HepG2 (cell line): ENCODE results near the gene RTP2. TPM values are rescaled to one million over a fixed set of nuclear protein-coding genes. Genes with fewer than 3 reads are reported as not detected.

Experiments used
- CAMTA2 ChIP-seq: sonication (generic); formaldehyde crosslinking; IDR thresholded peaks from 2 replicates; pipeline ENCODE4 v1.4.0; 2020; ENCODE audit warnings: mild to moderate bottlenecking, missing genetic modification reagents, borderline replicate concordance
- FOXC1 ChIP-seq: sonication (generic); formaldehyde crosslinking; IDR thresholded peaks from 2 replicates; pipeline ENCODE4 v1.8.0; 2022; ENCODE audit warnings: mild to moderate bottlenecking, missing genetic modification reagents, borderline replicate concordance
- GTF2F1 ChIP-seq: fragments of 150-350 bp; IDR thresholded peaks from 2 replicates; pipeline ENCODE4 v1.6.1; 2014; ENCODE audit warnings: low read length
- JDP2 ChIP-seq: sonication (generic); formaldehyde crosslinking; IDR thresholded peaks from 2 replicates; pipeline ENCODE4 v1.8.1; 2022; ENCODE audit warnings: missing genetic modification reagents, borderline replicate concordance
- KLF12 ChIP-seq: sonication (generic); formaldehyde crosslinking; IDR thresholded peaks from 2 replicates; pipeline ENCODE4 v1.4.0; 2020; ENCODE audit warnings: missing genetic modification reagents, borderline replicate concordance
- KMT2A ChIP-seq: sonication (generic); formaldehyde crosslinking; IDR thresholded peaks from 2 replicates; pipeline ENCODE4 v1.4.0; 2020; ENCODE audit warnings: missing genetic modification reagents
- MBNL3 ChIP-seq: fragments of 250-450 bp; sonication (Bioruptor Pico); conservative IDR thresholded peaks from 2 replicates; pipeline ENCODE4 v1.8.0; 2022; ENCODE audit warnings: mild to moderate bottlenecking, inconsistent platforms
- MYC ChIP-seq: sonication (generic); formaldehyde crosslinking; IDR thresholded peaks from 2 replicates; pipeline ENCODE4 v1.9.0; 2021; ENCODE audit warnings: missing genetic modification reagents, borderline replicate concordance
- NRL ChIP-seq: sonication (generic); formaldehyde crosslinking; IDR thresholded peaks from 2 replicates; pipeline ENCODE4 v1.5.0; 2020; ENCODE audit warnings: missing genetic modification reagents, mild to moderate bottlenecking, moderate library complexity, borderline replicate concordance
- SIX1 ChIP-seq: sonication (generic); formaldehyde crosslinking; IDR thresholded peaks from 2 replicates; pipeline ENCODE4 v1.4.0; 2020; ENCODE audit warnings: missing genetic modification reagents, borderline replicate concordance
- TCF7 ChIP-seq: sonication (generic); IDR thresholded peaks from 2 replicates; pipeline ENCODE4 v1.6.1; 2016; ENCODE audit warnings: antibody characterized with exemption, low read depth
- TP53 ChIP-seq: sonication (generic); formaldehyde crosslinking; conservative IDR thresholded peaks from 2 replicates; pipeline ENCODE4 v1.4.0; 2020; ENCODE audit warnings: missing genetic modification reagents
- ZFP41 ChIP-seq: sonication (generic); formaldehyde crosslinking; IDR thresholded peaks from 2 replicates; pipeline ENCODE4 v1.4.0; 2020; ENCODE audit warnings: mild to moderate bottlenecking, missing genetic modification reagents, borderline replicate concordance
- ZNF451 ChIP-seq: sonication (generic); formaldehyde crosslinking; IDR thresholded peaks from 2 replicates; pipeline ENCODE4 v1.5.0; 2020; ENCODE audit warnings: mild to moderate bottlenecking, missing genetic modification reagents
- ZNF644 ChIP-seq: IDR thresholded peaks from 2 replicates; pipeline ENCODE4 v1.6.1; 2016; ENCODE audit warnings: low read depth
- polyA plus RNA-seq, 8 experiments: library from polyadenylated mRNA; depleted of rRNA in 3 of 8; stranded (reverse) in 7 of 8; unstranded in 1 of 8; fragments of >200 nt; fragmentation: Illumina TruSeq in 4 of 8; extraction: Trizol in 4 of 8; gene quantifications; 2 replicates each; pipeline versions ENCODE4 v1.2.1 to v1.2.3, GENCODE V29; 2011 to 2016; ENCODE audit warnings: low read depth in 4 of 8, missing spikeins in 1 of 8, mixed read lengths in 1 of 8; ENCODE audit not compliant: insufficient read depth in 1 of 8
- total RNA-seq, 5 experiments: library from RNA; depleted of rRNA; stranded (reverse); fragments of >200 nt; fragmentation: Illumina TruSeq; extraction: Trizol; gene quantifications; 2 replicates each; pipeline ENCODE4 v1.2.3, GENCODE V29; 2016; ENCODE audit warnings: low read depth in 1 of 5
- TF ChIP-seq, protein P1 (sequence below): sonication (generic); formaldehyde crosslinking; IDR thresholded peaks from 2 replicates; pipeline ENCODE4 v1.4.0; 2020; ENCODE audit warnings: missing genetic modification reagents, borderline replicate concordance
- TF ChIP-seq, protein P2 (sequence below): conservative IDR thresholded peaks from 2 replicates; pipeline ENCODE4 v1.6.1; 2018; ENCODE audit warnings: missing genetic modification reagents
- TF ChIP-seq, protein P3 (sequence below): sonication (generic); formaldehyde crosslinking; IDR thresholded peaks from 2 replicates; pipeline ENCODE4 v1.9.0; 2021; ENCODE audit warnings: missing genetic modification reagents, borderline replicate concordance
- TF ChIP-seq, protein P4 (sequence below): IDR thresholded peaks from 2 replicates; pipeline ENCODE4 v1.6.1; 2016; ENCODE audit warnings: mild to moderate bottlenecking
- TF ChIP-seq, protein P5 (sequence below): IDR thresholded peaks from 2 replicates; pipeline ENCODE4 v1.6.1; 2012; ENCODE audit warnings: low read length, improper control_type of control experiment

The RTP2 gene
- total and polyA plus RNA-seq, 2 of the 13 experiments (the other 11 are each of a cell fraction or from before 2014, with no cell fraction given), result not detected

DNA sequence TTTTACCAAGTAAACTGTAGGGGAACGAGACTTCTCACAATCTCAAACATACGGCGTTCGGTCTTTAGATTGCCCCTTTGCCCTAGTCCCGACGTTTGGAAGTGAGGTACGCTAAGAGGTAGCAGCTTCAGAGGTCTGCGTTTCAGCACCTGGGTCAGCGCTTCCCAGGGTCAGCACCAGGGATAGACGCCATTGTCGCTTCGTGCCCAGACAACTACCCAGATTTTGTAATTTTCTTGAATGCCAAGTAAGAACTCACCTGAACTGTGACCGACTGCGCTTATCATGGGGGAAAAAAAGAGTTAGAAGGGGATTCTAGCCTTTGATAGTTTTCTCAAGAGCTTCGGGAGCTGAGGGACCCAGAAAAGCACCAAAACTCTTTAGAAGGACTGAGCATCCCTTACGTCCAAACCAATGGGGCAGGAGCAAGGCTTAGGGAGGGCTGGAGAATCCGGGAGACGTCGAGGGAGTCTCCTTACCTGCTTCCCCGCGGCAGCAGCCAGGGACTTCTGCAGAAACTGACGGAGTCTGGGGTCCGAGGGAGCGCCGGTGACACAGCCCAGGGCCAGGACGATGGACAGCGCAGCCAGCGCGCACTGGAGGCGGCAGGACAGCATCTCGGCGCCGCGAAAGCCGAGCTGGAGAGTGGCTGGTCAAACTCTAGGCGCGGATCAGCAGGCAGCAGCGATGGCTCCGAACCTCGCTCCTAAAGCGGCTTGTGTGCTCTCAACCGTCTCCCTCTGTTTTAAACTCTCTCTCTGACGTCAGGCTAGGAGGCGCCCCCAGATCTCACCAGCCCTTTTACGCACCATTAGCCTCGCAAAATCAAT lies 32.5 kb downstream of the RTP2 start, which contains the start of gene SST (continued):
- TF ChIP-seq, protein P1, sequence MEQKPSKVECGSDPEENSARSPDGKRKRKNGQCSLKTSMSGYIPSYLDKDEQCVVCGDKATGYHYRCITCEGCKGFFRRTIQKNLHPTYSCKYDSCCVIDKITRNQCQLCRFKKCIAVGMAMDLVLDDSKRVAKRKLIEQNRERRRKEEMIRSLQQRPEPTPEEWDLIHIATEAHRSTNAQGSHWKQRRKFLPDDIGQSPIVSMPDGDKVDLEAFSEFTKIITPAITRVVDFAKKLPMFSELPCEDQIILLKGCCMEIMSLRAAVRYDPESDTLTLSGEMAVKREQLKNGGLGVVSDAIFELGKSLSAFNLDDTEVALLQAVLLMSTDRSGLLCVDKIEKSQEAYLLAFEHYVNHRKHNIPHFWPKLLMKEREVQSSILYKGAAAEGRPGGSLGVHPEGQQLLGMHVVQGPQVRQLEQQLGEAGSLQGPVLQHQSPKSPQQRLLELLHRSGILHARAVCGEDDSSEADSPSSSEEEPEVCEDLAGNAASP (CRISPR knock-in tag), result peak; percentile 91
- TF ChIP-seq TCF7 (no peak), MBNL3 (CRISPR knock-in tag) (no peak), TP53 (peak; percentile 94), KLF12 (CRISPR knock-in tag) (peak; percentile 97), ZNF644 (0 out of 2 replicates have a peak, but pooled peaks have one; percentile 79), KMT2A (peak; percentile 49; the same call in 1 of the 2 replicates), NRL (CRISPR knock-in tag) (peak; percentile 93), ZFP41 (CRISPR knock-in tag) (0 out of 2 replicates have a peak, but pooled peaks have one; percentile 64), GTF2F1 (no peak), ZNF451 (CRISPR knock-in tag) (0 out of 2 replicates have a peak, but pooled peaks have one; percentile 79), SIX1 (peak; percentile 82; the same call in 1 of the 2 replicates), JDP2 (CRISPR knock-in tag) (peak; percentile 81; the same call in 1 of the 2 replicates), CAMTA2 (CRISPR knock-in tag) (peak; percentile 97; the same call in 1 of the 2 replicates), FOXC1 (CRISPR knock-in tag) (peak; percentile 75; the same call in 1 of the 2 replicates), MYC (peak; percentile 58)
- TF ChIP-seq, protein P2, sequence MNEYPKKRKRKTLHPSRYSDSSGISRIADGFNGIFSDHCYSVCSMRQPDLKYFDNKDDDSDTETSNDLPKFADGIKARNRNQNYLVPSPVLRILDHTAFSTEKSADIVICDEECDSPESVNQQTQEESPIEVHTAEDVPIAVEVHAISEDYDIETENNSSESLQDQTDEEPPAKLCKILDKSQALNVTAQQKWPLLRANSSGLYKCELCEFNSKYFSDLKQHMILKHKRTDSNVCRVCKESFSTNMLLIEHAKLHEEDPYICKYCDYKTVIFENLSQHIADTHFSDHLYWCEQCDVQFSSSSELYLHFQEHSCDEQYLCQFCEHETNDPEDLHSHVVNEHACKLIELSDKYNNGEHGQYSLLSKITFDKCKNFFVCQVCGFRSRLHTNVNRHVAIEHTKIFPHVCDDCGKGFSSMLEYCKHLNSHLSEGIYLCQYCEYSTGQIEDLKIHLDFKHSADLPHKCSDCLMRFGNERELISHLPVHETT (CRISPR knock-in tag), result peak; percentile 87
- TF ChIP-seq, protein P3, sequence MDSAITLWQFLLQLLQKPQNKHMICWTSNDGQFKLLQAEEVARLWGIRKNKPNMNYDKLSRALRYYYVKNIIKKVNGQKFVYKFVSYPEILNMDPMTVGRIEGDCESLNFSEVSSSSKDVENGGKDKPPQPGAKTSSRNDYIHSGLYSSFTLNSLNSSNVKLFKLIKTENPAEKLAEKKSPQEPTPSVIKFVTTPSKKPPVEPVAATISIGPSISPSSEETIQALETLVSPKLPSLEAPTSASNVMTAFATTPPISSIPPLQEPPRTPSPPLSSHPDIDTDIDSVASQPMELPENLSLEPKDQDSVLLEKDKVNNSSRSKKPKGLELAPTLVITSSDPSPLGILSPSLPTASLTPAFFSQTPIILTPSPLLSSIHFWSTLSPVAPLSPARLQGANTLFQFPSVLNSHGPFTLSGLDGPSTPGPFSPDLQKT (CRISPR knock-in tag), result peak; percentile 91; the same call in 1 of the 2 replicates
- TF ChIP-seq, protein P4, sequence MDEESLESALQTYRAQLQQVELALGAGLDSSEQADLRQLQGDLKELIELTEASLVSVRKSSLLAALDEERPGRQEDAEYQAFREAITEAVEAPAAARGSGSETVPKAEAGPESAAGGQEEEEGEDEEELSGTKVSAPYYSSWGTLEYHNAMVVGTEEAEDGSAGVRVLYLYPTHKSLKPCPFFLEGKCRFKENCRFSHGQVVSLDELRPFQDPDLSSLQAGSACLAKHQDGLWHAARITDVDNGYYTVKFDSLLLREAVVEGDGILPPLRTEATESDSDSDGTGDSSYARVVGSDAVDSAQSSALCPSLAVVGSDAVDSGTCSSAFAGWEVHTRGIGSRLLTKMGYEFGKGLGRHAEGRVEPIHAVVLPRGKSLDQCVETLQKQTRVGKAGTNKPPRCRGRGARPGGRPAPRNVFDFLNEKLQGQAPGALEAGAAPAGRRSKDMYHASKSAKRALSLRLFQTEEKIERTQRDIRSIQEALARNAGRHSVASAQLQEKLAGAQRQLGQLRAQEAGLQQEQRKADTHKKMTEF (CRISPR knock-in tag), result peak; percentile 61; the same call in 1 of the 2 replicates
- TF ChIP-seq, protein P5, sequence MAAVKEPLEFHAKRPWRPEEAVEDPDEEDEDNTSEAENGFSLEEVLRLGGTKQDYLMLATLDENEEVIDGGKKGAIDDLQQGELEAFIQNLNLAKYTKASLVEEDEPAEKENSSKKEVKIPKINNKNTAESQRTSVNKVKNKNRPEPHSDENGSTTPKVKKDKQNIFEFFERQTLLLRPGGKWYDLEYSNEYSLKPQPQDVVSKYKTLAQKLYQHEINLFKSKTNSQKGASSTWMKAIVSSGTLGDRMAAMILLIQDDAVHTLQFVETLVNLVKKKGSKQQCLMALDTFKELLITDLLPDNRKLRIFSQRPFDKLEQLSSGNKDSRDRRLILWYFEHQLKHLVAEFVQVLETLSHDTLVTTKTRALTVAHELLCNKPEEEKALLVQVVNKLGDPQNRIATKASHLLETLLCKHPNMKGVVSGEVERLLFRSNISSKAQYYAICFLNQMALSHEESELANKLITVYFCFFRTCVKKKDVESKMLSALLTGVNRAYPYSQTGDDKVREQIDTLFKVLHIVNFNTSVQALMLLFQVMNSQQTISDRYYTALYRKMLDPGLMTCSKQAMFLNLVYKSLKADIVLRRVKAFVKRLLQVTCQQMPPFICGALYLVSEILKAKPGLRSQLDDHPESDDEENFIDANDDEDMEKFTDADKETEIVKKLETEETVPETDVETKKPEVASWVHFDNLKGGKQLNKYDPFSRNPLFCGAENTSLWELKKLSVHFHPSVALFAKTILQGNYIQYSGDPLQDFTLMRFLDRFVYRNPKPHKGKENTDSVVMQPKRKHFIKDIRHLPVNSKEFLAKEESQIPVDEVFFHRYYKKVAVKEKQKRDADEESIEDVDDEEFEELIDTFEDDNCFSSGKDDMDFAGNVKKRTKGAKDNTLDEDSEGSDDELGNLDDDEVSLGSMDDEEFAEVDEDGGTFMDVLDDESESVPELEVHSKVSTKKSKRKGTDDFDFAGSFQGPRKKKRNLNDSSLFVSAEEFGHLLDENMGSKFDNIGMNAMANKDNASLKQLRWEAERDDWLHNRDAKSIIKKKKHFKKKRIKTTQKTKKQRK, result no peak
